ENCODE results near the gene CFAP61. TPM values are rescaled to one million over a fixed set of nuclear protein-coding genes. Genes with fewer than 3 reads are reported as not detected.

The CFAP61 gene
- total RNA-seq, 4 donors from 2014 or later, result 0.34 to 1.6 (median 1.1) TPM

- TF ChIP-seq POLR2A (IDR thresholded peaks at IDR 0.05) (no peak), CTCF (IDR thresholded peaks at IDR 0.05) (no peak)
- WGBS, 2 donors, result 83 to 91% methylated on average over 4 of the region's 4 CpGs
- Histone ChIP-seq H3K9me3 (no peaks in the 10 kb centered on the region), H3K27me3 (no peaks in the 10 kb centered on the region), H3K4me1 (peaks cover 5 to 20% of the 10 kb centered on the region in 2 donors), H3K4me3 (replicated peaks in 1 of 3) (no peak overlapping the region), H3K27ac (no peak overlapping the region), H3K36me3 (peaks cover 17 to 20% of the 10 kb centered on the region in 2 donors)
- no peak for DNase-seq
- intact Hi-C loops (cut with DNase I), result no loop called here
Measured at GRCh38 chr20:20391115-20391514, 338.8 kb downstream of the CFAP61 start.

- H3K4me1 ChIP-seq, result peaks cover 1 to 14% of the 10 kb centered on the region in 2 donors
- no peaks in the 10 kb centered on the region for H3K27me3 ChIP-seq
- H3K27ac ChIP-seq, result no peak overlapping the region
- intact Hi-C loops (cut with DNase I), result no loop called here
- DNase-seq, result peak in 1 of 2 donors; percentile 38
- peaks cover 17 to 20% of the 10 kb centered on the region in 2 donors for H3K36me3 ChIP-seq
- no peak for TF ChIP-seq CTCF (IDR thresholded peaks at IDR 0.05)
- TF ChIP-seq POLR2A (IDR thresholded peaks at IDR 0.05), result no peak
- H3K4me3 ChIP-seq (replicated peaks in 1 of 3), result no peak overlapping the region
- WGBS, 2 donors, result 74 to 85% methylated on average over 7 to 8 of the region's 13 CpGs
- no peaks in the 10 kb centered on the region for H3K9me3 ChIP-seq
Measured at GRCh38 chr20:20391766-20392165, 339.4 kb downstream of the CFAP61 start.

- intact Hi-C loops (cut with DNase I), result no loop called here
- H3K27me3 ChIP-seq, result no peaks in the 10 kb centered on the region
- 83 to 86% methylated on average over 20 of the region's 20 CpGs for WGBS, 2 donors
- H3K36me3 ChIP-seq, result peaks cover 17 to 23% of the 10 kb centered on the region in 2 donors
- TF ChIP-seq CTCF (IDR thresholded peaks at IDR 0.05) (no peak), POLR2A (IDR thresholded peaks at IDR 0.05) (no peak)
- peaks cover 0 to under 1% of the 10 kb centered on the region in 2 donors for H3K4me1 ChIP-seq
- no peak for DNase-seq
- no peak overlapping the region for H3K4me3 ChIP-seq (replicated peaks in 1 of 3)
- H3K27ac ChIP-seq, result no peak overlapping the region
- no peaks in the 10 kb centered on the region for H3K9me3 ChIP-seq
Measured at GRCh38 chr20:20393207-20394120, 341.1 kb downstream of the CFAP61 start.

GRCh38 chr20:20395087-20395486 lies 342.8 kb downstream of the CFAP61 start:
- H3K4me1 ChIP-seq, result no peaks in the 10 kb centered on the region
- no peak overlapping the region for H3K27ac ChIP-seq
- 96 to 98% methylated on average over 12 of the region's 12 CpGs for WGBS, 2 donors
- H3K27me3 ChIP-seq, result no peaks in the 10 kb centered on the region
- DNase-seq, result no peak
- peaks cover 17 to 23% of the 10 kb centered on the region in 2 donors for H3K36me3 ChIP-seq
- intact Hi-C loops (cut with DNase I), result no loop called here
- no peak for TF ChIP-seq POLR2A (IDR thresholded peaks at IDR 0.05)
- no peak overlapping the region for H3K4me3 ChIP-seq (replicated peaks in 1 of 3)
- no peaks in the 10 kb centered on the region for H3K9me3 ChIP-seq

GRCh38 chr20:20395903-20396568 lies 343.7 kb downstream of the CFAP61 start:
- H3K27me3 ChIP-seq, result no peaks in the 10 kb centered on the region
- H3K4me3 ChIP-seq (replicated peaks in 1 of 3), result no peak overlapping the region
- TF ChIP-seq POLR2A (IDR thresholded peaks at IDR 0.05), result no peak
- TF ChIP-seq CTCF (IDR thresholded peaks at IDR 0.05), result no peak
- no peaks in the 10 kb centered on the region for H3K9me3 ChIP-seq
- no peaks in the 10 kb centered on the region for H3K4me1 ChIP-seq
- WGBS, 2 donors, result 91 to 93% methylated on average over 28 to 29 of the region's 29 CpGs
- intact Hi-C loops (cut with DNase I), result no loop called here
- DNase-seq, result no peak
- H3K36me3 ChIP-seq, result peaks cover 17 to 23% of the 10 kb centered on the region in 2 donors
- no peak overlapping the region for H3K27ac ChIP-seq

Data from thyroid gland (tissue), 4 donors.